Measurements from ENCODE around the gene DHDDS.
"Not testable (repeated sequence)": the region's sequence is repeated elsewhere in the genome, so short reads cannot be mapped to it uniquely, and the experiment has no call there.

Gene DHDDS, protein sequence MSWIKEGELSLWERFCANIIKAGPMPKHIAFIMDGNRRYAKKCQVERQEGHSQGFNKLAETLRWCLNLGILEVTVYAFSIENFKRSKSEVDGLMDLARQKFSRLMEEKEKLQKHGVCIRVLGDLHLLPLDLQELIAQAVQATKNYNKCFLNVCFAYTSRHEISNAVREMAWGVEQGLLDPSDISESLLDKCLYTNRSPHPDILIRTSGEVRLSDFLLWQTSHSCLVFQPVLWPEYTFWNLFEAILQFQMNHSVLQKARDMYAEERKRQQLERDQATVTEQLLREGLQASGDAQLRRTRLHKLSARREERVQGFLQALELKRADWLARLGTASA

DNA sequence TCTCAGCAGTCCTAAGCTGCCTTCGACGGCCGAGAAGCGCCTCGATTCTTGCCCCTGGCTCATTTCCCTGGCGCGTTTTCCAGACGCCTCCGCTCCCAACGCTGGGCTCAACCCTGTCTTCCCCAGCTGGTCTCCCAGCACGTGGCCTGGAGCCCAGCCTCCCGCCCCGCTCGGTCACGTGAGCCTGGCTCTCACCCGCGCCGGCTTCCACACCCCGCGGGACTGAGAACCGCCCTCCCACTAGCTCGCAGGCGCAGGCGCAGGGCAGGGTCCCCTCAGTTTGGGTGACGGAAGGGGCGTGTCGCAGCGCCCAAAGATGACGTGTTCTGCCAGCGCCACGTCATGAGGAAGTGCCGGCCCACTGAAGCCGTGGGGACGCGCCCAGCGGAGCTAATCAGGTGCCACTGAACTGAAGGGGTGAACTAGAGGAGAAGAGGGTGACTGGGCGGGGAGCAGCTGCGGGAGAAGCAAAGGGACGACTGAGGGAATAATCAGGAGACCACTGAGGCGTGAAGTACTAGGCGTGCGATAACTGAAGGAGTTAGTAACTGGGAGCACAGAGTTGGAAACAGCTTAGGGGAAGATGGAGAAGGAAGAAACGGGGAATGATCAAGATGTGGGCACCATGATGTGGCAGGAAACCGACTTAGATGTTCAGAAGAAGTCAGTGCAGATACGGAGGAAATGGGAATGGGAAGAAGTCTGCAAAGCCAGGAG lies at the start of gene DHDDS:
Gene DHDDS (plus strand): TSS at position 343 of the 717 bp plus-strand sequence. CDS start 625 bp downstream, outside the sequence.
- DNase-seq = peak; percentile 99

DNA sequence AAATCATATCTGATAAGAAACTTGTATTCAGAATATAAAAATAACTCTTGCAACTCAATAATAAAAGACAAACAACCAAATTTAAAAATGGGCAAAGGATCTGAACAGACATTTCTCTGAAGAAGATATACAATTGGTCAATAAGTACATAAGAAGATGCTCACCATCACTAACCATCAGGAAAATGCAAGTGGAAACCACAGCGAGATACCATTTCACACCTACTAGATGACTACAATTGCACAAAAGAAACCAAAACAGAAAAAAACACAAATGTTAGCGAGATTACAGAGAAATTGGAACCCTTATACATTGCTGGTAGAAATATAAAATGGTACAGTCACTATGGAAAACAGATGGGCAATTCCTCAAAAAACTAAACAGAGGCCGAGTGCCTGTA lies 48.0 kb upstream of the DHDDS start:
- DNase-seq = no peak

DNA sequence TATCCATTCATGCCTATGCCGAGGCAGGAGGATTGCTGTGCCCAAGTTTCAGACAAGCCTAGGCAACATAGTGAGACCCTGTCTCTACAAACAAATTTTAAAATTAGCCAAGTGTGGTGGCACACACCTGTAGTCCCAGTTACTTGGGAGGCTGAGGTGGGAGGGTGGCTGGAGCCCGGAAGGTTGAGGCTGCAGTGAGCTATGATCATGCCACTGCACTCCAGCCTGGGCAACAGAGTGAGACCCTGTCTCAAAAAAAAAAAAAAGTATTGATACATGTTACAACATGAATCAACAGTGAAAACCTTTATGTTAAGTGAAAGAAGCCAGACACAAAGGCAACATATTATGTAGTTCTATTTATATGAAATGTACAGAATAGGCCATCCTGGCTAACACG lies 47.1 kb upstream of the DHDDS start:
- DNase-seq = not testable (repeated sequence)

DNA sequence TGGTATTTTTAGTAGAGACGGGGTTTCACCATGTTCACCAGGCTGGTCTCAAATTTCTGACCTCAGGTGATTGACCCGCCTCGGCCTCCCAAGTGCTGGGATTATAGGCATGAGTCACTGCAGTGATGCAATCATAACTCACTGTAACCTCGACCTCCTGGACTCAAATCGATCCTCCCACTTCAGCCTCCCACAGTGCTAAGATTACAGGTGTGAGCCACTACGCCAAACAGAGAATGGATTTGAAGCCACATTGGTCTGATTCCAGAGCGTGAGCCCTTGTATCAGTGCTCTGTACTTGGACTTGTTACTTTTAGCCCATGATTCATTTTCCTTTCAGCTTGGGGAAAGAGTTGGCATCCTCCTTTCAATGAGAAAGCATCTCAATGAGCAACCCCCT lies 44.7 kb upstream of the DHDDS start:
- no peak for DNase-seq

DNA sequence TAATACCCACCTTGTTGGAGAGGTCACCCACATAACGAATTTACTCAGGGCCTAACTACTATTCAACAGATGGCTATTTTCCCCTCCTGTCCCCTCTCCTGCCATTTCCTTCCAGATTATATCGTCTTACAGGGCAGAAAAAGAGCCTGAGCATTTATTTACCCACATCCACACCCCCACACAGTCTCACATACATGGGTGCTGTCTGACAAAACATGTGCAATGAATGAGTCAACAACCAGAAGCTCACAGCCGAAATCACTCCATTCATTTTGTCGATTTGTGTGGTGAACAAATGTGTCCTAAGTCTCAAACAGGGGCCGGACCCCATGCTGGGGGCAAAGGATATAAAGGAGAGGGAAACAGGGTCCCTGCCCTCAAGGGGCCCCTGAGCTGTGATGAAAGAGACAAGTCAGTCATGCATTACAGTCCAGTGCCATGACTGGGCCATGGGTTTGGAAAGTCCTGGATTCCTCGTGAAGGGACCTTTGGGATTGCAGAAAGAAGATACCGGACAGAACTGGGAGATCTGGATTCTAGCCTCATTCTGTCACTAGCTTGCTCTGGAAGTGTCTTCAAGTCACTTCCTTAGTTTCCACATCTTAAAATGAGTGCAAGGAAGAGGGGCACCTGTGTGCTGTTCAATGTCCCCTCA lies 43.2 kb upstream of the DHDDS start:
- DNase-seq = no peak

DNA sequence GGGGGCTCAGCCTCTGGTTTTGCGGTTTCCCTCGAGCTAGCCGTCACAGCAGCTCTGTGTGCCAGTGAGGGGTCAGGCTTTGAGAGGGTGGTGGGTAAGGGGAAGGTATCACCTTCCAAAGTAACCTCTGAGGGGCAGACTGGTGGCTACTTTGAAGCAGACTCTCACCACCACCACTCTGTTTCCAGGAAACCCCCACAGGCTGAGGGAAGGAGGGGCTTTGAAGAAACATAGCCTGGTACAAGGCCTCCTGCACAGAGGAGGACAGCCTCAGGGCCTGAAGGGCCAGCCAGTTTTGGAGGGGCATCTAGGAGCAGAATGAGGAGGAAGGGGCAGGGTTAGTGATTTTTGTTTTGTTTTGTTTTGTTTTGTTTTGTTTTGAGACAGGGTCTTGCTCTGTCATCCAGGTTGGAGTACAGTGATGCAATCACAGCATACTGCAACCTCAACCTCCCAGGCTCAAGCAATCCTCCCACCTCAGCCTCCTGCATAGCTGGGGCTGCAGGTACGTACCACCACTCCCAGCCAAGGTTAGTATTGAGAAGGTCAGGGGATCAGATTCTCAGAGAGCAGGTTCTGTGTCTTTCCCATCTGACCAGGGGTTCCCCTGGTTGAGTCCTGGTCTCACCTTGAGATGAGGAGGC lies 42.4 kb upstream of the DHDDS start:
- DNase-seq = no peak

DNA sequence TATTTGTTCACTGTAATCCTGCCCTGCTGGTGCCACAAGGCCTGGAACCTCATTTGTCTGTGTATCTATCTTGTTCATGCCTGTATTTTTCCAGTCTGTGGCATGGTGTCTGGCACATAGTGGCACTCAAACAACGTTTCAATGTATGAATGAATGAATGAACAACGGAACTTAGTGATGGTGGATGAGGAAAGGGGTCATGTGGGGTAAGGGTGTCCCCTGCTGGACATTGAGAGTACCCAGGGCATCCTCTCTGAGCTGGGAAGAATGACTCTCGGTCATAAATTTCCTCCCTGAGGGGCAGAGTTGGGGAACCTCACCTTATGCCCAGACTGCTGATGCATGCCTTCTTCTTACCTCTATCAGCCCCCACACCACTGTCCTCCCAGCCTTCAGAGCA lies 40.7 kb upstream of the DHDDS start:
- peak; percentile 41 for DNase-seq

DNA sequence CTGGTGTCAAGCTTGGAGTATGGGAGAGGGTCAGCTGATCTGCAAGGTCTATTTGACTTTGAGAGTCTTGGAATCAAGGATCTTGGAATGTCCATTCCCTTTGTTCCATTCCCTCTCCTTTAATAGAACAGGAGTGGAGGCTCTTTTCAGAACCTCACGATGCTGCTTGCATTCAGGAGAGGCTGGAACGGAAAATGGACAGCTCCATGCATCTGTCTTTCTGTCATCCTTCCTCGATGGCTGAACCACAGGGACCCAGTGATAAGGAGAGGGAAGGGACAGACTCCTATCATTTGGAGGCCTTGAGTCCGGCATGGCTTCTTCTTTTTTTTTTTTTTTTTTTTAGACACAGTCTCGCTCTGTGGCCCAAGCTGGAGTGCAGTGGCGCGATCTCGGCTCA lies 36.4 kb upstream of the DHDDS start:
- DNase-seq = no peak

DNA sequence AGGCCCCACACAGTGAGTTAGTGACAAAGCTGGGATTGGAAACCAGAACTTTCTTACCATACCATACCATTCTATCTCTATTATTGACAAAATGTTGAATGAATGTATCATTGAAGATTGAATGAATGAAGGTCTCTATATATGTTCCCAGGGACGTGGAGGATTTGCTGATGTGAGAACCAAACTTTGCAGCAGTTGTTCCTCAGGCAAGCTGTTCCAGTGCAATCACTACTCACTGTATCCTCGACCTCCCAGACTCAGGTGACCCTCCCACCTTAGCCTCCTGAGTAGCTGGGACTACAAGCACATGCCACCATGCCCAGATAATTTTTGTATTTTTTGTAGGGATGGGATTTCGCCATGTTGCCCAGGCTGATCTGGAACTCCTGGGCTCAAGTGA lies 33.1 kb upstream of the DHDDS start:
- no peak for DNase-seq

DNA sequence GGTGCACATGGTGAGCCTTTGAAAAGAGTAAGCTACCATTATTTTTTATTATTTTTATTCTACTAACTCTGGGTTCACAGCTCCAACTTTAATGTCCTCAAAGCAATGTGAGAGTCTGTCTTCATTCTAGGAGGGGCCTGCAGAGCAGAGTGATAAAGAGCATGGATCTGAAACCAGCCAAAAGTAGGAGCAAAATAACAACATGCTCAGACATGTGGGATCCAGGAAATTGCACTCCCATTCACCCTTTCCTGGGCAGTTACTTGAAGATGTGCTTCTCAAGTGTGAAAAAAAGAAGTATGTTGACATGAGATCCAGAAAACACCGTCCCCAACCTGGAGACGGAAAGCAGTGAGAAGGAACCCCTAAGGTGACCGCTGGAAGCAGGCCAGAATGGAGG lies 30.2 kb upstream of the DHDDS start:
- DNase-seq = no peak

DNA sequence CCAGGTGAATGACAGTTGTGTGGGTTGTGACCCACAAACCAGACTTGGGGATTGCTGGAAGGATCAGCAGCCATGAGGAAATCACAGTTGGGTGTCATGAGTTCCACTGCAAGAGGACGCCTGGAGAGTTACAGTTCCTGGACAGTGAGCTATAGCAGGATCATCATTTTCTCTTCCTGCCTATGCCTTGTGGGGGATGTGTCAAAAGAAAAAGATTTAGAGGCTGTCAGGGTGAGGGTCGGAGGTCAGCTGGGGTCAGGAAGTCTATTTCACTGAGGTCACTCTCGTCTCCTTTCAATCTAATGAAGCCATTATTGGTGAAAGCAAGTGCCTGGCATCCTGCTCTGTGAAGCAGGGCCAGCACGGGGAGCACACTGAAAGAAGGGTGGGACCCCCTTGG lies 28.5 kb upstream of the DHDDS start:
- no peak for DNase-seq

DNA sequence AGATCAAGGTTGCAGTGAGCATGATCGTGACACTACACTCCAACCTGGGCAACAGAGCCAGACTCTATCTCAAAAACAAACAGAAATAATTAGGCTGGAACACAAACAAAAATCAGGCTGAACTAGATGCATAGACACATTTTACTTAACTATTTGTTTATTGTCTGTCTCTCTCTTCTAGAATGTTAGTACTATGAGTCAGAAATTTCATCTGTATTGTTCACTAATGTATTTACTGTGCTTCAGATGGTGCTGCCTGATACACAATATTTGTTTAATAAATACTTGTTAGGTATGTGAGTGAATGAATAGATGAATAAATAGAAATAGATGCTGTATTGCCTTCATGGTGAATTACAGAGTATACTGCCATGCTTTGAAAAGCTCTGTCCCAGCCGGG lies 27.5 kb upstream of the DHDDS start:
- no peak for DNase-seq

DNA sequence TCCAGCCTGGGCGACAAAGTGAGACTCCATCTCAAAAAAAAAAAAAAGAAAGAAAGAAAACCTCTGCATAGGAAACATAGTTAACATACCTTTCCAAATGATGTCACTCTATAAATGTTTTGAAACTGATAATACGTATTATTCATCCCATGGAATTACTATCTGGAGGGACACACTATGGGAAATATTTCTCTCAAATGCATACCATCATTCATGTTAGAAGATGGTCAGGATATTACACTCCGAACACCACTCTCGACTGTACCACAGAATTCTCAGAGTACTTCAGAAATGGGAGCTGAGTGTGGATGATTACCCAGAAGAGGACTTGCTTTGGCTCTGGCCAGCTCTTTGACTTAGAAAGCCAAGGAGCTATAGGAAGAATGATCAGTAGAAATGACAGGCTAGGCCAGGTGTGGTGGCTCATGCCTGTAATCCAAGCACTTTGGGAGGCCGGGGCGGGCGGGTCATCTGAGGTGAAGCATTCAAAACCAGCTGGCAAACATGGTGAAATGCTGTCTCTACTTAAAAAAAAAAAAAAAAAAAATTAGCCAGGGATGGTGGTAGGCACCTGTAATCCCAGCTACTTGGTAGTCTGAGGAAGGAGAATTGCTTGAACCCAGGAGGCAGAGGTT lies 26.7 kb upstream of the DHDDS start:
- no peak for DNase-seq

DNA sequence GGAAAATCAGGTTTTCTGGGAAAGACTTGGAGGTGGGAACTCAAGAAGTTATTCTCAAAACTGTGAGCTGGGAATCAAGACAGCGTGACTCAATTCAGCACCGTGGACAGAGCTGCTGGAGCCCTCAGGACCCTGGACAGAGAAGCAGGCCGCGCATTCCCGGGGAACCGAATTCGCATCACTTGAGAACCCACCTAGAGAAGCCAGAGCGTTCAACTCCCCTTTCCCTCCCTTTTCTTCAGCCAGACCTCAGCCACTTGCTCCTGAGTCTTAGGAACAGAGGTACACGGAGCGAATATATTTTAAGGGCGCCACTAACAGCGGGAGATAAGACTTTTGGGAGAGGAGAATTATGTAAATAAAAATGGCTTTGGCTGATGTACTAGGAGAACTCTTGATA lies 23.5 kb upstream of the DHDDS start:
- peak; percentile 80 for DNase-seq

DNA sequence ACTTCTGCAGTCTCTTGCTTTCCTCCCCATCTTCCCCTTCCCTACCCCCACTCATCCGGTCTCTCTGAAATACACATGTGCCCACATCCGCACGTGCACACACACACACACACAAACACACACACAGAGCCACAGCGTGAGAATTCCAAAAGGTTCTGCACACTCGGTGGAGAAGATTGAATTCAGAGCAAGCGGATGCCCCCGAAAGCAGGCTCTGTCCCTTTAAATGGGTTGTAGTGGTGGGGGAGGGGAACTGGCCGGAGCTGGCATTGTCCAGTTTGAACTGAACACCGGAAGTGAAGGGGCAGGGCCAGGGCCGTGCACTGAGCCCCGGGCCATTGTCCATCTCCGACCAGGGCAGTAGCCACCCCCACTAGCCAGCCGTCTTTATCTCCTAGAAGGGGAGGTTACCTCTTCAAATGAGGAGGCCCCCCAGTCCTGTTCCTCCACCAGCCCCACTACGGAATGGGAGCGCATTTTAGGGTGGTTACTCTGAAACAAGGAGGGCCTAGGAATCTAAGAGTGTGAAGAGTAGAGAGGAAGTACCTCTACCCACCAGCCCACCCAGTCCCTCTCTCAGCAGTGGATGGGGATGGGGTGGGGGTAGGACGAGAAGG lies 22.8 kb upstream of the DHDDS start:
- no peak for DNase-seq

DNA sequence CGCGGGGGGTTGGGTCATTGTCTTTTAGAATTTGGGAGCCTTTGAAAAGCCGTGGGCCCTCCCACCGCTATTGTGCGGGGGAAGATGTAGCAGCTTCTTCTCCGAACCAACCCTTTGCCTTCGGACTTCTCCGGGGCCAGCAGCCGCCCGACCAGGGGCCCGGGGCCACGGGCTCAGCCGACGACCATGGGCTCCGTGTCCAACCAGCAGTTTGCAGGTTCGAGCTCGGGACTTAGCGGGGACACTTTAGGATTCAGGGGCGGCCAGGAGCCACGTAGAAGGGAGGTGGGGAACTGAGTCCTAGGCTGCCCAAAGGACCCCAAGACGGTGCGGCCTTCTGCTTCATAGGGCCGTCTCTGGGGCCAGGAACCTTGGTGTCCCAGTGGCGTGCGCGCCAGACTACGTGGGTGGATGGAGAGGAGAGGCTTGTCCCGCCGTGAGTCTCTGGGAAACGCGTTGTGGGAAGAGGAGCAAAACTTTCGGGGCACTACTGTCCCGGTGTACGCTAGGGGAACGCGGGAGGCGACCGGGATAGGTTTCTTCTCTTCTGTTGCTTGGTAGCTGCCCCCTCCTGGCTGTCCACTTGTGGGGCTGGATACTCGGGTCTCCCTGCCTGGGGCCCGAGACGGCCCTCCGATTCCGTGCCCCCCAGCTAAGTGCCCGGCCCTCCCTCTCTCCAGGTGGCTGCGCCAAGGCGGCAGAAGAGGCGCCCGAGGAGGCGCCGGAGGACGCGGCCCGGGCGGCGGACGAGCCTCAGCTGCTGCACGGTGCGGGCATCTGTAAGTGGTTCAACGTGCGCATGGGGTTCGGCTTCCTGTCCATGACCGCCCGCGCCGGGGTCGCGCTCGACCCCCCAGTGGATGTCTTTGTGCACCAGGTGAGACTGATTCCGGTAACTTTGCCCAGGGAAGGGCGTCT lies 21.2 kb upstream of the DHDDS start, which contains the start of gene LIN28A:
Gene LIN28A (plus strand): TSS at position 112 of the 918 bp plus-strand sequence. CDS start 75 bp downstream, at position 187.
- no peak for DNase-seq

DNA sequence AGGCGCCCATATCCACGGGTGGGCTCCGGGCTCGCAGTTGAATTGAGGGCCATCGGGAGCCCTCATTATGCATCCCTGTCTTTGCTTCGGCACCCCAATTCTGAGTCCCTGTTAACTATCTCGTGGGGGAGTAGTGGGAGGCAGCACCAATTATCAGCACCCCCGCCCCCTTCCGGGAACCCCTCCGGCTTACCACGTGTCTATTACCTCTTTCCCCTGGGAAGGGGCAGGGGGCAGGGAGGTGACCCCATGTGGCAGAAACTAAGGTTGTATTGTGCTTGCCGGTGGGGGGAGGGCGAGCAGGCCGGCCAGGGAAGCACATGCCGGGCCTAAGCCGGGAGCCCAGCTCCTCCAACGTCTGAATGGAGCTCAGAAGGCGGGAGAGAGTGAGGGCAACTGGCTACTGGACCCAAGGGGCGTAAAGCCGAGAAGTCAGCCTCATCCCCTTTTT lies 20.5 kb upstream of the DHDDS start:
- DNase-seq = no peak

DNA sequence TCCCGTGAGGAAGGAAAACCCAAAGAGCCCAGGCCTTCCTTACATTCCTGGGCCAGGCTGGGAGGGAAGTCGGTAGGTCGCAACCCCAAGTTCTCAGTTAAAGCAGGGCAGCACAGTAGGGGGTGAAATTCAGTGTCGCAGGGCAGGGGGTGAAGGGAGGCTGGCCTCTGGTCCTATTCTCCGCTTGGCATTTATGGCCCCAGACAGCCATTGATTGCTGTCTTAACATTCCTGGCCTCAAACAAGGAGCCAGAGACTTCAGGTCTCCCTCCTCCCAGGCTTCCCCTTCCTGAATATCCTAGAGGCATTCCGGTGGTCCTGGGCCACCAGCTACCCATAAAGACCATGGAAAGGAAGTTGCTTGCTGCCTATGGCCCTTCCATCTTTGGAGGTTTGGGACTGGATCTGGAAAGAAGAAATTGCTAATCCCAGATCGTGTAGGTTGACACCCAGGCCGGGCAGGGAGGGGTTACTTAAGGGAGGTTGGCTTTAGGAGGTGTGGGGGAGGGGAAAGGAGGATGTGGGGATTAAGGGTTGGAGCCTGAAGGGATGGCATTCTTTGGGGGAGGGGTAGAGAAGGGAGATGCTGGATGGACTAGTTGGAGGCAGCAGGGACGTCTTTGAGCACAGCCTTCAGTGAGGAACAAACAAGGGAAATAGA lies 19.8 kb upstream of the DHDDS start:
- DNase-seq = no peak

DNA sequence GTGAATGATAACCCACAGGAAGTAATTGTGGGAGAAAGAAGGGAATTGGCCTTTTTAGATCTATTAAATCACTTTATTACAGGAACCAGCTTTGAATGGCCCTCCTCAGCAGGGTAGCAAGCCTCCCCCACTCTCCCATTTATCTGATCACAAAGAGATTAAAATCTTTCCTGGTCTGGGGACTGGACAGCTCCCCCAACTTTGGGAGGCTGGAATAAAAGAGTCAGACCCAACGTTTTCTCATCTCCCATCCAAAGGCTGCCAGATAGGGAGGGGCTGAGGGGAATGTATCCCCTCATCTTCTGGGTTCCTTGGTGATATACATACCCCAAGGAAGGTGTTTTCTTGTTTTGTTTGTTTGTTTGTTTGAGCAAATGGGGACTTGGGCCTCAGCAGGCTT lies 19.1 kb upstream of the DHDDS start:
- no peak for DNase-seq

DNA sequence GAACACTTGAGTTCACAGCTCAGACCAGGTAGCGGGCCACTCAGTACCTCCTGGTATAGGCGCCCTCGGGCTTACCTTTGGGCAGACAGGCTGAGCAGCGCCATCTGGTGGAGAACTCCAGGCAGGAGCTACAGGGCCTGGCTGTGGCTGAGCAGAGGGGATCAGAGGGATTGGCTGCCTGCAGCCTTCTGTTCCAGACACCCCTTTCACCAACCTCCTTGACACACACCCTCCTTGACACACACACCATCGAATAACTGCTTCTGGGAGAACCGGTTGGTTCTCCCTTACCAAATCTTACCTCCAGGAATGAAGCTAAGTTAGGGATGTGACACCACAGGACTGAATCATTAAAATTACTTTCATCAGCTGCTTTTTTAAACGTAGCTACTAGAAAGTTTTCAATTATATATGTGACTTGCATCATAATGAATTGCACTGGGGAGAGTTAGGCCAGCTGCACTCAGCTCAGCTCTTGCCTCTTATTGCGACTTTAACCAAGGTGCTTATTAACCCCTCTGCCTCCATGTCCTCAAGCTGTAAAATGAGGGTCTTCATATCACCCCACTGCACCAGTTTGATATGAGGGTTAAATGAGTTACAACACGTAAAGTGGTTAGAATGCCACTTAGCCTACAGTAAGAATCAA lies 14.9 kb upstream of the DHDDS start:
- DNase-seq = peak; percentile 86

All from activated naive CD4-positive, alpha-beta T cell treated with Interleukin-2 at 50 U/mL for 16 hours (primary cell).